Cortex of kidney (tissue), 1 donor: ENCODE measurements around the gene TYRO3.
"Not testable (repeated sequence)": the region's sequence is repeated elsewhere in the genome, so short reads cannot be mapped to it uniquely, and the experiment has no call there.

Source experiments
- DNase-seq: peaks from one replicate; lab custom pipeline; 2025; lab: John Stamatoyannopoulos, UW

The TYRO3 gene

GRCh38 chr15:41573396-41573795, 14.4 kb downstream of the TYRO3 start:
- no peak for DNase-seq

- no peak for DNase-seq
These were observed 15.1 kb downstream of the TYRO3 start for GRCh38 chr15:41574158-41574557.

- DNase-seq: no peak
These were observed 16.3 kb downstream of the TYRO3 start for GRCh38 chr15:41575282-41575681.

GRCh38 chr15:41577863-41578735, 19.1 kb downstream of the TYRO3 start:
- no peak for DNase-seq

- no peak for DNase-seq
These were observed 19.8 kb downstream of the TYRO3 start for GRCh38 chr15:41578736-41579383.

GRCh38 chr15:41581110-41581509, 22.1 kb downstream of the TYRO3 start:
- DNase-seq: no peak

GRCh38 chr15:41583795-41584194, 24.8 kb downstream of the TYRO3 start:
- no peak for DNase-seq

GRCh38 chr15:41584636-41585126, 25.7 kb downstream of the TYRO3 start:
- DNase-seq: no peak

GRCh38 chr15:41585127-41586047, 26.4 kb downstream of the TYRO3 start:
- DNase-seq: no peak

GRCh38 chr15:41586531-41587282, 27.7 kb downstream of the TYRO3 start:
- DNase-seq: not testable (repeated sequence)

- DNase-seq: not testable (repeated sequence)
These were observed 30.0 kb downstream of the TYRO3 start for GRCh38 chr15:41589018-41589417.

- not testable (repeated sequence) for DNase-seq
These were observed 30.6 kb downstream of the TYRO3 start for GRCh38 chr15:41589571-41589970.

- not testable (repeated sequence) for DNase-seq
These were observed 32.2 kb downstream of the TYRO3 start for GRCh38 chr15:41591217-41591616.

GRCh38 chr15:41592718-41593117, 33.7 kb downstream of the TYRO3 start:
- DNase-seq: not testable (repeated sequence)

- no peak for DNase-seq
These were observed 36.1 kb downstream of the TYRO3 start for GRCh38 chr15:41594801-41595746.

- DNase-seq: no peak
These were observed 38.0 kb downstream of the TYRO3 start for GRCh38 chr15:41596972-41597371.

- no peak for DNase-seq
These were observed 38.8 kb downstream of the TYRO3 start for GRCh38 chr15:41597787-41598186.

- DNase-seq: no peak
These were observed 40.0 kb downstream of the TYRO3 start for GRCh38 chr15:41599061-41599460.

- no peak for DNase-seq
These were observed 44.5 kb downstream of the TYRO3 start for GRCh38 chr15:41603411-41603935.
